ENCODE data around the gene A2M.

Gene A2M

GRCh38 chr12:9106067-9106466 is 9.7 kb downstream of the A2M start:
- Histone ChIP-seq H3K4me3 (ENCODE audit: low read length) (no peak overlapping the region), H3K9ac (ENCODE audit: low read length) (no peak overlapping the region), H3K27me3 (ENCODE audit: control insufficient read depth, insufficient read depth, low read length) (no peaks in the 10 kb centered on the region), H3K36me3 (ENCODE audit: control insufficient read depth, low read depth, low read length) (no peaks in the 10 kb centered on the region), H3K9me3 (ENCODE audit: control insufficient read depth, low read depth, low read length) (no peaks in the 10 kb centered on the region), H3K27ac (ENCODE audit: low read length) (no peak overlapping the region), H3K4me1 (ENCODE audit: control insufficient read depth, low read depth, low read length) (no peaks in the 10 kb centered on the region)

GRCh38 chr12:9104767-9105423 is 10.8 kb downstream of the A2M start:
- Histone ChIP-seq H3K4me3 (ENCODE audit: low read length) (no peak overlapping the region), H3K27me3 (ENCODE audit: control insufficient read depth, insufficient read depth, low read length) (no peaks in the 10 kb centered on the region), H3K4me1 (ENCODE audit: control insufficient read depth, low read depth, low read length) (no peaks in the 10 kb centered on the region), H3K27ac (ENCODE audit: low read length) (no peak overlapping the region), H3K36me3 (ENCODE audit: control insufficient read depth, low read depth, low read length) (no peaks in the 10 kb centered on the region), H3K9me3 (ENCODE audit: control insufficient read depth, low read depth, low read length) (no peaks in the 10 kb centered on the region), H3K9ac (ENCODE audit: low read length) (no peak overlapping the region)

- H3K27me3 ChIP-seq (ENCODE audit: control insufficient read depth, insufficient read depth, low read length) = no peaks in the 10 kb centered on the region
- no peaks in the 10 kb centered on the region for H3K4me1 ChIP-seq (ENCODE audit: control insufficient read depth, low read depth, low read length)
- H3K4me3 ChIP-seq (ENCODE audit: low read length) = no peak overlapping the region
- H3K36me3 ChIP-seq (ENCODE audit: control insufficient read depth, low read depth, low read length) = no peaks in the 10 kb centered on the region
- H3K27ac ChIP-seq (ENCODE audit: low read length) = no peak overlapping the region
- H3K9ac ChIP-seq (ENCODE audit: low read length) = no peak overlapping the region
- no peaks in the 10 kb centered on the region for H3K9me3 ChIP-seq (ENCODE audit: control insufficient read depth, low read depth, low read length)
Observed at GRCh38 chr12:9104087-9104486, 11.6 kb downstream of the A2M start.

GRCh38 chr12:9103050-9103849 is 12.5 kb downstream of the A2M start:
- Histone ChIP-seq H3K4me3 (ENCODE audit: low read length) (no peak overlapping the region), H3K27me3 (ENCODE audit: control insufficient read depth, insufficient read depth, low read length) (no peaks in the 10 kb centered on the region), H3K36me3 (ENCODE audit: control insufficient read depth, low read depth, low read length) (no peaks in the 10 kb centered on the region), H3K9me3 (ENCODE audit: control insufficient read depth, low read depth, low read length) (no peaks in the 10 kb centered on the region), H3K9ac (ENCODE audit: low read length) (no peak overlapping the region), H3K4me1 (ENCODE audit: control insufficient read depth, low read depth, low read length) (no peaks in the 10 kb centered on the region), H3K27ac (ENCODE audit: low read length) (no peak overlapping the region)

- no peaks in the 10 kb centered on the region for H3K9me3 ChIP-seq (ENCODE audit: control insufficient read depth, low read depth, low read length)
- no peak overlapping the region for H3K4me3 ChIP-seq (ENCODE audit: low read length)
- H3K4me1 ChIP-seq (ENCODE audit: control insufficient read depth, low read depth, low read length) = no peaks in the 10 kb centered on the region
- H3K9ac ChIP-seq (ENCODE audit: low read length) = no peak overlapping the region
- H3K27me3 ChIP-seq (ENCODE audit: control insufficient read depth, insufficient read depth, low read length) = no peaks in the 10 kb centered on the region
- H3K27ac ChIP-seq (ENCODE audit: low read length) = no peak overlapping the region
- H3K36me3 ChIP-seq (ENCODE audit: control insufficient read depth, low read depth, low read length) = no peaks in the 10 kb centered on the region
Observed at GRCh38 chr12:9101018-9101687, 14.6 kb downstream of the A2M start.

- H3K27me3 ChIP-seq (ENCODE audit: control insufficient read depth, insufficient read depth, low read length) = no peaks in the 10 kb centered on the region
- no peaks in the 10 kb centered on the region for H3K9me3 ChIP-seq (ENCODE audit: control insufficient read depth, low read depth, low read length)
- no peak overlapping the region for H3K9ac ChIP-seq (ENCODE audit: low read length)
- H3K4me3 ChIP-seq (ENCODE audit: low read length) = no peak overlapping the region
- H3K36me3 ChIP-seq (ENCODE audit: control insufficient read depth, low read depth, low read length) = no peaks in the 10 kb centered on the region
- H3K27ac ChIP-seq (ENCODE audit: low read length) = no peak overlapping the region
- H3K4me1 ChIP-seq (ENCODE audit: control insufficient read depth, low read depth, low read length) = no peaks in the 10 kb centered on the region
Observed at GRCh38 chr12:9099552-9100190, 16.0 kb downstream of the A2M start.

GRCh38 chr12:9098463-9099026 is 17.2 kb downstream of the A2M start:
- Histone ChIP-seq H3K27me3 (ENCODE audit: control insufficient read depth, insufficient read depth, low read length) (no peaks in the 10 kb centered on the region), H3K36me3 (ENCODE audit: control insufficient read depth, low read depth, low read length) (no peaks in the 10 kb centered on the region), H3K9ac (ENCODE audit: low read length) (no peak overlapping the region), H3K27ac (ENCODE audit: low read length) (no peak overlapping the region), H3K9me3 (ENCODE audit: control insufficient read depth, low read depth, low read length) (no peaks in the 10 kb centered on the region), H3K4me1 (ENCODE audit: control insufficient read depth, low read depth, low read length) (no peaks in the 10 kb centered on the region), H3K4me3 (ENCODE audit: low read length) (no peak overlapping the region)

- no peak overlapping the region for H3K9ac ChIP-seq (ENCODE audit: low read length)
Observed at GRCh38 chr12:9098115-9098452, 17.6 kb downstream of the A2M start.

GRCh38 chr12:9096563-9097176 is 19.0 kb downstream of the A2M start:
- H3K9me3 ChIP-seq (ENCODE audit: control insufficient read depth, low read depth, low read length) = no peaks in the 10 kb centered on the region
- no peak overlapping the region for H3K4me3 ChIP-seq (ENCODE audit: low read length)
- no peaks in the 10 kb centered on the region for H3K27me3 ChIP-seq (ENCODE audit: control insufficient read depth, insufficient read depth, low read length)
- H3K4me1 ChIP-seq (ENCODE audit: control insufficient read depth, low read depth, low read length) = no peaks in the 10 kb centered on the region
- no peak overlapping the region for H3K9ac ChIP-seq (ENCODE audit: low read length)
- H3K27ac ChIP-seq (ENCODE audit: low read length) = no peak overlapping the region
- H3K36me3 ChIP-seq (ENCODE audit: control insufficient read depth, low read depth, low read length) = no peaks in the 10 kb centered on the region

More at GRCh38 chr12:9098115-9098452, 17.6 kb downstream of the A2M start:
- Histone ChIP-seq H3K9me3 (ENCODE audit: control insufficient read depth, low read depth, low read length) (no peaks in the 10 kb centered on the region), H3K4me1 (ENCODE audit: control insufficient read depth, low read depth, low read length) (no peaks in the 10 kb centered on the region), H3K27me3 (ENCODE audit: control insufficient read depth, insufficient read depth, low read length) (no peaks in the 10 kb centered on the region), H3K27ac (ENCODE audit: low read length) (no peak overlapping the region), H3K36me3 (ENCODE audit: control insufficient read depth, low read depth, low read length) (no peaks in the 10 kb centered on the region), H3K4me3 (ENCODE audit: low read length) (no peak overlapping the region)

- no peak overlapping the region for H3K4me3 ChIP-seq (ENCODE audit: low read length)
- H3K9ac ChIP-seq (ENCODE audit: low read length) = no peak overlapping the region
- no peaks in the 10 kb centered on the region for H3K27me3 ChIP-seq (ENCODE audit: control insufficient read depth, insufficient read depth, low read length)
- H3K9me3 ChIP-seq (ENCODE audit: control insufficient read depth, low read depth, low read length) = no peaks in the 10 kb centered on the region
- H3K36me3 ChIP-seq (ENCODE audit: control insufficient read depth, low read depth, low read length) = no peaks in the 10 kb centered on the region
- H3K27ac ChIP-seq (ENCODE audit: low read length) = no peak overlapping the region
- no peaks in the 10 kb centered on the region for H3K4me1 ChIP-seq (ENCODE audit: control insufficient read depth, low read depth, low read length)
Observed at GRCh38 chr12:9095322-9095721, 20.4 kb downstream of the A2M start.

Measured in iPS-18a (cell line).